Effector memory CD8-positive, alpha-beta T cell (primary cell): ENCODE results near the gene PRR20G.

Experiments
- ATAC-seq: fragments of 150-1000 bp; cut with Tn5 transposase; replicated peaks from 2 replicates; pipeline ENCODE4 v1.10.0; 2021; ENCODE audit warnings: mild to moderate bottlenecking, moderate library complexity
- DNase-seq, 3 experiments: peaks; one replicate each; pipeline ENCODE4 v3.0.0; 2021
- H3K27ac Mint-ChIP-seq, 2 donors: one replicate each; pipeline ENCODE4 v1.8.0; 2022; ENCODE audit warnings: mild to moderate bottlenecking in 2 of 2, mixed read lengths in 2 of 2, moderate library complexity in 2 of 2
- H3K27me3 Mint-ChIP-seq, 2 donors: one replicate each; pipeline ENCODE4 v1.8.0; 2022; ENCODE audit warnings: mixed read lengths in 2 of 2
- H3K36me3 Mint-ChIP-seq: one replicate; pipeline ENCODE4 v1.8.0; 2022; ENCODE audit warnings: mild to moderate bottlenecking, moderate library complexity, mixed read lengths; ENCODE audit not compliant: insufficient read depth
- H3K4me1 Mint-ChIP-seq, 2 donors: one replicate each; pipeline ENCODE4 v1.8.0; 2022; ENCODE audit warnings: low read depth in 2 of 2, mixed read lengths in 2 of 2
- H3K4me3 Mint-ChIP-seq, 2 donors: one replicate each; pipeline ENCODE4 v1.8.0; 2022; ENCODE audit warnings: mild to moderate bottlenecking in 2 of 2, mixed read lengths in 2 of 2, moderate library complexity in 2 of 2
- H3K9me3 Mint-ChIP-seq, 2 donors: one replicate each; pipeline ENCODE4 v1.8.0; 2022; ENCODE audit warnings: mixed read lengths in 2 of 2

PRR20G gene

GRCh38 chr3:127256138-127256537, 31.7 kb downstream of the PRR20G start:
- ATAC-seq: no peak
- H3K27me3 Mint-ChIP-seq: peaks cover 31 to 70% of the 10 kb centered on the region in 2 donors
- no peak for DNase-seq
- H3K9me3 Mint-ChIP-seq: no peaks in the 10 kb centered on the region
- no peak overlapping the region for H3K27ac Mint-ChIP-seq
- no peak overlapping the region for H3K4me3 Mint-ChIP-seq
- no peaks in the 10 kb centered on the region for H3K36me3 Mint-ChIP-seq
- peaks cover 2 to 3% of the 10 kb centered on the region in 2 donors for H3K4me1 Mint-ChIP-seq

- no peak for DNase-seq
- H3K4me1 Mint-ChIP-seq: peaks cover 2 to 3% of the 10 kb centered on the region in 2 donors
- ATAC-seq: no peak
- no peak overlapping the region for H3K4me3 Mint-ChIP-seq
- H3K9me3 Mint-ChIP-seq: no peaks in the 10 kb centered on the region
- peaks cover 30 to 63% of the 10 kb centered on the region in 2 donors for H3K27me3 Mint-ChIP-seq
- H3K36me3 Mint-ChIP-seq: no peaks in the 10 kb centered on the region
- no peak overlapping the region for H3K27ac Mint-ChIP-seq
These were observed 32.3 kb downstream of the PRR20G start for GRCh38 chr3:127255516-127255915.

GRCh38 chr3:127254730-127255129, 33.1 kb downstream of the PRR20G start:
- Mint-ChIP-seq H3K27me3 (peaks cover 27 to 55% of the 10 kb centered on the region in 2 donors), H3K36me3 (no peaks in the 10 kb centered on the region), H3K4me3 (no peak overlapping the region), H3K27ac (no peak overlapping the region), H3K4me1 (peaks cover 2 to 3% of the 10 kb centered on the region in 2 donors), H3K9me3 (no peaks in the 10 kb centered on the region)
- DNase-seq: no peak
- ATAC-seq: no peak

- Mint-ChIP-seq H3K4me1 (peaks cover 2 to 3% of the 10 kb centered on the region in 2 donors), H3K36me3 (no peaks in the 10 kb centered on the region), H3K9me3 (no peaks in the 10 kb centered on the region), H3K27me3 (peaks cover 27 to 50% of the 10 kb centered on the region in 2 donors), H3K27ac (no peak overlapping the region), H3K4me3 (no peak overlapping the region)
- ATAC-seq (no peak), DNase-seq (no peak)
These were observed 33.7 kb downstream of the PRR20G start for GRCh38 chr3:127254033-127254644.

GRCh38 chr3:127253491-127253890, 34.4 kb downstream of the PRR20G start:
- ATAC-seq: no peak
- no peak overlapping the region for H3K27ac Mint-ChIP-seq
- peaks cover 27 to 44% of the 10 kb centered on the region in 2 donors for H3K27me3 Mint-ChIP-seq
- no peaks in the 10 kb centered on the region for H3K9me3 Mint-ChIP-seq
- H3K36me3 Mint-ChIP-seq: no peaks in the 10 kb centered on the region
- no peak for DNase-seq
- peaks cover 2 to 3% of the 10 kb centered on the region in 2 donors for H3K4me1 Mint-ChIP-seq
- H3K4me3 Mint-ChIP-seq: no peak overlapping the region

- H3K27me3 Mint-ChIP-seq: peaks cover 22 to 35% of the 10 kb centered on the region in 2 donors
- DNase-seq (no peak), ATAC-seq (no peak)
- no peak overlapping the region for H3K4me3 Mint-ChIP-seq
- no peak overlapping the region for H3K27ac Mint-ChIP-seq
- H3K9me3 Mint-ChIP-seq: peaks cover 0 to 2% of the 10 kb centered on the region in 2 donors
- H3K36me3 Mint-ChIP-seq: no peaks in the 10 kb centered on the region
- peaks cover 2 to 3% of the 10 kb centered on the region in 2 donors for H3K4me1 Mint-ChIP-seq
These were observed 35.4 kb downstream of the PRR20G start for GRCh38 chr3:127252446-127252845.

- Mint-ChIP-seq H3K9me3 (peaks cover 9 to 14% of the 10 kb centered on the region in 2 donors), H3K36me3 (no peaks in the 10 kb centered on the region), H3K4me3 (no peak overlapping the region), H3K4me1 (peaks cover 0 to 2% of the 10 kb centered on the region in 2 donors), H3K27ac (no peak overlapping the region), H3K27me3 (peaks cover 5 to 16% of the 10 kb centered on the region in 2 donors)
- DNase-seq (no peak), ATAC-seq (no peak)
These were observed 37.8 kb downstream of the PRR20G start for GRCh38 chr3:127250032-127250431.

- DNase-seq: no peak
- Mint-ChIP-seq H3K36me3 (no peaks in the 10 kb centered on the region), H3K9me3 (peaks cover 18 to 20% of the 10 kb centered on the region in 2 donors), H3K27me3 (no peaks in the 10 kb centered on the region), H3K4me3 (no peak overlapping the region), H3K4me1 (no peaks in the 10 kb centered on the region), H3K27ac (no peak overlapping the region)
- no peak for ATAC-seq
These were observed 40.6 kb downstream of the PRR20G start for GRCh38 chr3:127247292-127247691.

- Mint-ChIP-seq H3K27me3 (peaks cover 17 to 35% of the 10 kb centered on the region in 2 donors), H3K36me3 (no peaks in the 10 kb centered on the region), H3K27ac (no peak overlapping the region), H3K4me3 (no peak overlapping the region), H3K9me3 (peaks cover 4 to 13% of the 10 kb centered on the region in 2 donors), H3K4me1 (no peaks in the 10 kb centered on the region)
- no peak for DNase-seq
- ATAC-seq: no peak
These were observed 49.2 kb downstream of the PRR20G start for GRCh38 chr3:127238602-127239001.

- peaks cover 21 to 39% of the 10 kb centered on the region in 2 donors for H3K27me3 Mint-ChIP-seq
- peaks cover 3 to 13% of the 10 kb centered on the region in 2 donors for H3K9me3 Mint-ChIP-seq
These were observed 50.0 kb downstream of the PRR20G start for GRCh38 chr3:127237835-127238234.

GRCh38 chr3:127235706-127236105, 52.1 kb downstream of the PRR20G start:
- Mint-ChIP-seq H3K4me3 (no peak overlapping the region), H3K36me3 (no peaks in the 10 kb centered on the region), H3K27me3 (peaks cover 12 to 37% of the 10 kb centered on the region in 2 donors), H3K9me3 (peaks cover 0 to 4% of the 10 kb centered on the region in 2 donors), H3K27ac (no peak overlapping the region), H3K4me1 (no peaks in the 10 kb centered on the region)
- DNase-seq (no peak), ATAC-seq (no peak)

More at GRCh38 chr3:127237835-127238234, 50.0 kb downstream of the PRR20G start:
- Mint-ChIP-seq H3K4me3 (no peak overlapping the region), H3K27ac (no peak overlapping the region), H3K4me1 (no peaks in the 10 kb centered on the region), H3K36me3 (no peaks in the 10 kb centered on the region)
- DNase-seq (no peak), ATAC-seq (no peak)

GRCh38 chr3:127234778-127235177, 53.1 kb downstream of the PRR20G start:
- Mint-ChIP-seq H3K27ac (no peak overlapping the region), H3K4me3 (no peak overlapping the region), H3K36me3 (no peaks in the 10 kb centered on the region), H3K9me3 (peaks cover 0 to 4% of the 10 kb centered on the region in 2 donors), H3K4me1 (no peaks in the 10 kb centered on the region), H3K27me3 (peaks cover 15 to 36% of the 10 kb centered on the region in 2 donors)
- ATAC-seq (no peak), DNase-seq (no peak)
